Neural progenitor cell (in vitro differentiated cells): ENCODE results near the gene ZNF37A. TPM values are rescaled to one million over a fixed set of nuclear protein-coding genes. Genes with fewer than 3 reads are reported as not detected.
"Not testable (repeated sequence)": the region's sequence is repeated elsewhere in the genome, so short reads cannot be mapped to it uniquely, and the experiment has no call there.

Source experiments
- DNase-seq: peaks from one replicate; pipeline ENCODE4 v3.0.0-alpha.2; 2016; ENCODE audit warnings: low spot score
- H2AFZ ChIP-seq: fragments of 200-600 bp; sonication (generic); replicated peaks from 2 replicates; pipeline ENCODE4 v1.6.1; 2016; ENCODE audit warnings: antibody characterized with exemption
- H3F3A ChIP-seq: fragments of 200-600 bp; sonication (generic); 2 replicates; pipeline ENCODE4 v1.6.1; 2016; ENCODE audit warnings: antibody characterized with exemption, low read depth
- H3K27ac ChIP-seq: fragments of 200-600 bp; sonication (generic); 2 replicates; pipeline ENCODE4 v1.5.1; 2016; ENCODE audit warnings: mild to moderate bottlenecking
- H3K27me3 ChIP-seq: fragments of 200-600 bp; sonication (generic); 2 replicates; pipeline ENCODE4 v1.6.1; 2016; ENCODE audit warnings: mild to moderate bottlenecking, moderate library complexity
- H3K36me3 ChIP-seq: fragments of 200-600 bp; sonication (generic); 2 replicates; pipeline ENCODE4 v1.5.1; 2016
- H3K4me1 ChIP-seq: fragments of 200-600 bp; sonication (generic); 2 replicates; pipeline ENCODE4 v1.6.1; 2016; ENCODE audit warnings: mixed run types
- H3K4me2 ChIP-seq: fragments of 200-600 bp; sonication (generic); 2 replicates; pipeline ENCODE4 v1.6.1; 2016
- H3K4me3 ChIP-seq: fragments of 200-600 bp; sonication (generic); 2 replicates; pipeline ENCODE4 v1.5.1; 2016
- H3K79me2 ChIP-seq: fragments of 200-600 bp; sonication (generic); 2 replicates; pipeline ENCODE4 v1.6.1; 2016; ENCODE audit warnings: low read depth
- H3K9ac ChIP-seq: fragments of 200-600 bp; sonication (generic); 2 replicates; pipeline ENCODE4 v1.6.1; 2016
- H3K9me3 ChIP-seq: fragments of 200-600 bp; sonication (generic); 2 replicates; pipeline ENCODE4 v1.5.1; 2016; ENCODE audit warnings: low read depth
- H4K20me1 ChIP-seq: fragments of 200-600 bp; sonication (generic); 2 replicates; pipeline ENCODE4 v1.6.1; 2016; ENCODE audit warnings: low read depth
- H3K27ac Mint-ChIP-seq: 3 replicates; pipeline ENCODE4 v1.8.0; 2021; ENCODE audit warnings: mixed read lengths
- H3K27me3 Mint-ChIP-seq: 2 replicates; pipeline ENCODE4 v1.8.0; 2022; ENCODE audit warnings: low read depth, mild to moderate bottlenecking, inconsistent platforms, moderate library complexity, mixed read lengths; ENCODE audit not compliant: insufficient read depth
- H3K36me3 Mint-ChIP-seq: 3 replicates; pipeline ENCODE4 v1.8.0; 2021; ENCODE audit warnings: mixed read lengths
- H3K4me1 Mint-ChIP-seq: 3 replicates; pipeline ENCODE4 v1.8.0; 2021; ENCODE audit warnings: mixed read lengths
- H3K4me3 Mint-ChIP-seq: 3 replicates; pipeline ENCODE4 v1.8.0; 2021; ENCODE audit warnings: mild to moderate bottlenecking, moderate library complexity, mixed read lengths
- H3K9me3 Mint-ChIP-seq: 3 replicates; pipeline ENCODE4 v1.8.0; 2020; ENCODE audit warnings: mixed read lengths
- CTCF ChIP-seq: fragments of 200-600 bp; sonication (generic); IDR thresholded peaks from 2 replicates; pipeline ENCODE4 v1.5.1; 2017; ENCODE audit warnings: antibody characterized with exemption, mild to moderate bottlenecking
- EZH2 ChIP-seq: fragments of 200-600 bp; sonication (generic); IDR thresholded peaks from 2 replicates; pipeline ENCODE4 v1.6.1; 2017; ENCODE audit warnings: antibody characterized with exemption, mild to moderate bottlenecking, moderate library complexity
- EZH2phosphoT487 ChIP-seq: fragments of 200-600 bp; sonication (generic); IDR thresholded peaks from 2 replicates; pipeline ENCODE4 v1.6.1; 2017; ENCODE audit warnings: antibody characterized with exemption
- total RNA-seq: library from RNA; depleted of rRNA; stranded (reverse); fragments of >200 nt; gene quantifications from 2 replicates; pipeline ENCODE4 v1.2.3, GENCODE V29; 2015; ENCODE audit warnings: low replicate concordance

ZNF37A gene
- total RNA-seq, 1 donor from 2014 or later = 8.8 TPM

- H3K79me2 ChIP-seq = peaks cover 2% of the 10 kb centered on the region
- Mint-ChIP-seq H3K27me3 (no peaks in the 10 kb centered on the region), H3K27ac (no peak overlapping the region), H3K4me3 (no peak overlapping the region), H3K36me3 (peaks cover 73% of the 10 kb centered on the region), H3K9me3 (peaks cover 53% of the 10 kb centered on the region), H3K4me1 (no peaks in the 10 kb centered on the region)
- H3K4me2 ChIP-seq = no peak overlapping the region
- no peaks in the 10 kb centered on the region for H3K27me3 ChIP-seq
- H3K4me1 ChIP-seq = no peaks in the 10 kb centered on the region
- H3K36me3 ChIP-seq = peaks cover 47% of the 10 kb centered on the region
- H3K9ac ChIP-seq = no peak overlapping the region
- H4K20me1 ChIP-seq = no peaks in the 10 kb centered on the region
- peaks cover 2% of the 10 kb centered on the region for H3F3A ChIP-seq
- no peak overlapping the region for H3K27ac ChIP-seq
- H3K4me3 ChIP-seq = no peak overlapping the region
- no peak for TF ChIP-seq EZH2
- no peak for TF ChIP-seq CTCF
- no peak for TF ChIP-seq EZH2phosphoT487
- no peak overlapping the region for H2AFZ ChIP-seq
- no peak for DNase-seq
- H3K9me3 ChIP-seq = peaks cover 44% of the 10 kb centered on the region
Observed at GRCh38 chr10:38050212-38050611, 43.9 kb upstream of the ZNF37A start.

GRCh38 chr10:38054361-38054797 is 39.8 kb upstream of the ZNF37A start:
- TF ChIP-seq CTCF = no peak
- TF ChIP-seq EZH2phosphoT487 = no peak
- TF ChIP-seq EZH2 = no peak

GRCh38 chr10:38055274-38055894 is 38.8 kb upstream of the ZNF37A start:
- not testable (repeated sequence) for H2AFZ ChIP-seq, H3K4me1 ChIP-seq, H3K4me1 Mint-ChIP-seq, H3K4me3 Mint-ChIP-seq, H3K27ac ChIP-seq, H3K4me2 ChIP-seq, H3K27me3 Mint-ChIP-seq, H3F3A ChIP-seq, DNase-seq, H3K9ac ChIP-seq, H3K27me3 ChIP-seq, H3K27ac Mint-ChIP-seq, H3K79me2 ChIP-seq, H3K4me3 ChIP-seq, H4K20me1 ChIP-seq
- Mint-ChIP-seq H3K36me3 (peaks cover 80% of the 10 kb centered on the region), H3K9me3 (peaks cover 71% of the 10 kb centered on the region)
- Histone ChIP-seq H3K36me3 (peaks cover 55% of the 10 kb centered on the region), H3K9me3 (peaks cover 63% of the 10 kb centered on the region)

More at GRCh38 chr10:38054361-38054797, 39.8 kb upstream of the ZNF37A start:
- Histone ChIP-seq H2AFZ (no peak overlapping the region), H3K9ac (no peak overlapping the region), H4K20me1 (no peaks in the 10 kb centered on the region), H3K4me1 (no peaks in the 10 kb centered on the region), H3K79me2 (no peaks in the 10 kb centered on the region), H3K27ac (no peak overlapping the region), H3K9me3 (peaks cover 63% of the 10 kb centered on the region), H3F3A (peaks cover 2% of the 10 kb centered on the region), H3K4me3 (no peak overlapping the region), H3K36me3 (peaks cover 55% of the 10 kb centered on the region), H3K4me2 (no peak overlapping the region), H3K27me3 (no peaks in the 10 kb centered on the region)
- DNase-seq = no peak
- Mint-ChIP-seq H3K36me3 (peaks cover 81% of the 10 kb centered on the region), H3K9me3 (peaks cover 69% of the 10 kb centered on the region), H3K4me1 (no peaks in the 10 kb centered on the region), H3K27me3 (no peaks in the 10 kb centered on the region), H3K27ac (no peak overlapping the region), H3K4me3 (no peak overlapping the region)

- H3K36me3 Mint-ChIP-seq, H3K27me3 ChIP-seq, H3K9ac ChIP-seq, H2AFZ ChIP-seq, H3K4me3 ChIP-seq, H3K9me3 Mint-ChIP-seq, H4K20me1 ChIP-seq, H3K36me3 ChIP-seq, H3K4me2 ChIP-seq, H3K27ac Mint-ChIP-seq, H3K27ac ChIP-seq, H3K4me1 Mint-ChIP-seq, H3K4me1 ChIP-seq, H3F3A ChIP-seq, DNase-seq, H3K79me2 ChIP-seq, H3K27me3 Mint-ChIP-seq, H3K4me3 Mint-ChIP-seq: not testable (repeated sequence)
- peaks cover 10% of the 10 kb centered on the region for H3K9me3 ChIP-seq
Observed at GRCh38 chr10:38069663-38070062, 24.5 kb upstream of the ZNF37A start.
